ENCODE measurements around the gene PMS1. TPM values are rescaled to one million over a fixed set of nuclear protein-coding genes. Genes with fewer than 3 reads are reported as not detected.
"Not testable (repeated sequence)": the region's sequence is repeated elsewhere in the genome, so short reads cannot be mapped to it uniquely, and the experiment has no call there.

Gene PMS1
- total RNA-seq, 1 experiment from 2014 or later = 26.9 TPM

GRCh38 chr2:189865826-189866225 is 81.6 kb downstream of the PMS1 start:
- no peak for DNase-seq (ENCODE audit: low spot score)

- no peak for DNase-seq (ENCODE audit: low spot score)
Observed at GRCh38 chr2:189866296-189866695, 82.0 kb downstream of the PMS1 start.

- DNase-seq (ENCODE audit: low spot score) = no peak
Observed at GRCh38 chr2:189868896-189869295, 84.6 kb downstream of the PMS1 start.

- no peak for DNase-seq (ENCODE audit: low spot score)
Observed at GRCh38 chr2:189870381-189871085, 86.3 kb downstream of the PMS1 start.

GRCh38 chr2:189873696-189874095 is 89.4 kb downstream of the PMS1 start:
- no peak for DNase-seq (ENCODE audit: low spot score)

- DNase-seq (ENCODE audit: low spot score) = no peak
Observed at GRCh38 chr2:189874586-189875320, 90.5 kb downstream of the PMS1 start.

GRCh38 chr2:189876271-189876670 is 92.0 kb downstream of the PMS1 start:
- DNase-seq (ENCODE audit: low spot score) = no peak

- DNase-seq (ENCODE audit: low spot score) = no peak
Observed at GRCh38 chr2:189879716-189880081, 95.4 kb downstream of the PMS1 start.

GRCh38 chr2:189880429-189880828 is 96.2 kb downstream of the PMS1 start:
- peak; percentile 7 for DNase-seq (ENCODE audit: low spot score)

- DNase-seq (ENCODE audit: low spot score) = no peak
Observed at GRCh38 chr2:189880832-189881492, 96.7 kb downstream of the PMS1 start.

GRCh38 chr2:189885368-189885767 is 101.1 kb downstream of the PMS1 start:
- DNase-seq (ENCODE audit: low spot score) = no peak

- DNase-seq (ENCODE audit: low spot score) = not testable (repeated sequence)
Observed at GRCh38 chr2:189892546-189893294, 108.5 kb downstream of the PMS1 start.

GRCh38 chr2:189896809-189897208 is 112.6 kb downstream of the PMS1 start:
- DNase-seq (ENCODE audit: low spot score) = no peak

- no peak for DNase-seq (ENCODE audit: low spot score)
Observed at GRCh38 chr2:189899101-189899500, 114.9 kb downstream of the PMS1 start.

GRCh38 chr2:189900726-189901125 is 116.5 kb downstream of the PMS1 start:
- no peak for DNase-seq (ENCODE audit: low spot score)

GRCh38 chr2:189901664-189902063 is 117.4 kb downstream of the PMS1 start:
- no peak for DNase-seq (ENCODE audit: low spot score)

GRCh38 chr2:189913821-189914220 is 129.6 kb downstream of the PMS1 start:
- no peak for DNase-seq (ENCODE audit: low spot score)

GRCh38 chr2:189916651-189917050 is 132.4 kb downstream of the PMS1 start:
- no peak for DNase-seq (ENCODE audit: low spot score)
